GM18505 (cell line): ENCODE measurements around the gene AACS.
"Not testable (repeated sequence)": the region's sequence is repeated elsewhere in the genome, so short reads cannot be mapped to it uniquely, and the experiment has no call there.

ENCODE experiments used
- ATAC-seq: cut with Tn5 transposase; IDR thresholded peaks from one replicate; pipeline ENCODE4 v1.9.1; 2021; ENCODE audit not compliant: unreplicated experiment
- POLR2A ChIP-seq: IDR thresholded peaks from 4 replicates; pipeline ENCODE4 v1.6.1; 2011; ENCODE audit warnings: borderline replicate concordance; ENCODE audit not compliant: insufficient read depth, insufficient read length; ENCODE audit errors: extremely low read depth

Gene AACS

DNA sequence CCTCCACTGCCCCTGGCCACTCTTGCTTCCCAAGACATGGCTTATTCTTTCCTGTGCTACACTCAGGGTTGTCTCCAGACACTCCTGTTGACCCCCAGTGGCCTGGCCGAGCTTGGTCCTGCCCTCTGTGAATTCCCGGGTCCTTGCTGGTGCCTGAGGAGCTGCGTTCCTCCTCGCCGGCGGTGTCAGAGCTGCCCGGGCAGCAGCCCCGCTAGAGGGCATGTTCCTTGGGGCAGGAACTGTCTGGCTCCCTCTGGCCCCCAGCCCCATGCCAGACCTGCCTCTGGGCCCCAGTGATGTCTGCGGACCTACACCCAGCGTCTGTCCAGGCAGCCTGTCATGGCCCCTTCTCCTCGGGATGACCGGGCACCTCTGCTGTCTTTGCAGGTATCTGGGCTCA, 68.4 kb downstream of the AACS start:
- ATAC-seq = no peak
- no peak for TF ChIP-seq POLR2A

DNA sequence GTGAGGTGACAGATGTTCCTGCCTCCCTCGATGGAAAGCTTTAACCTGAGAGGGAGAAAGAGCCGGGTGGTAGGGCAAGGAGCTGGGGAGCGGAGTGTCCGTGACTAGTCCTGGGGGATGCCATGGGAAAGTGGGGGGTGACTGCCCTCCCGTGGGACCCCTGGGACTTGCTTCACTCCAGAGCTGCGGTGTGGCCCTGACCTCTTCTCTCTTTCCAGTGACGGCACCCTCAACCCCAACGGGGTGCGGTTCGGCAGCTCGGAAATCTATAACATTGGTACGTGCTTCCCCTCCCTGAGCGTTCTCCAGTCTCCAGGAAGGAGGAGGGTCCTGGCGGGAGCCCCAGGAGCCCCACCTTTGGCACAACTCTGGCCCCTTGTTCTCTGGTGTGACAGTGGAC, 69.3 kb downstream of the AACS start:
- no peak for TF ChIP-seq POLR2A
- no peak for ATAC-seq

DNA sequence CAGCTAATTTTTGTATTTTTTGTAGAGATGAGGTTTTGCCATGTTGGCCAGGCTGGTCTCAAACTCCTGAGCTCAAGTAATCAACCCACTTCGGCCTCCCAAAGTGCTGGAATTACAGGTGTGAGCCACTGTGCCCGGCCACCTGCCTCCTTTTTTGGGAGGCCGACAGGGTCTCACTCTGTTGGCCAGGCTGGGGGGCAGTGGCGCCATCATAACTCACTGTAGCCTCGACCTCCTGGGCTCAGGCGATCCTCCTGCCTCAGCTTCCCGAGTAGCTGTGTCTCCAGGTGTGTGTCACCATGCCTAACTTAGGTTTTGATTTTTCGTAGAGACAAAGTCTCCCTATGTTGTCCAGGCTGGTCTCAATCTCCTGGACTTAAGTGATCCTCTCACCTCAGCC, 70.7 kb downstream of the AACS start:
- no peak for TF ChIP-seq POLR2A
- no peak for ATAC-seq

DNA sequence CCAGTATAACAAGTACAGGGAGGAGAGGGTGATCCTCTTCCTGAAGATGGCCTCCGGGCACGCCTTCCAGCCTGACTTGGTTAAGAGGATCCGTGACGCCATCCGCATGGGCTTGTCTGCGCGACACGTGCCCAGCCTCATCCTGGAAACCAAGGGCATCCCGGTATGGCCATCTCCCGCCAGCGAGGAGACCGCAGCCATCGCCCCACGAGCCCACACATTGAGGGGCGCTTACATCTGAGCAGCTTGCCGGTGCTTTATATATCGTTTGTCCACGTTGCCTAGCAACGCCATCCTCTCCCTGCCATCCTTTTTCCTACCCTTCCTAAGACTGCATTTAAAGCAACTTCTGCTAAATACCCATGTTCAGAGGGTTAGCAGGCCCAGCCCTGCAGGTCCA, 71.5 kb downstream of the AACS start:
- ATAC-seq = no peak
- no peak for TF ChIP-seq POLR2A

DNA sequence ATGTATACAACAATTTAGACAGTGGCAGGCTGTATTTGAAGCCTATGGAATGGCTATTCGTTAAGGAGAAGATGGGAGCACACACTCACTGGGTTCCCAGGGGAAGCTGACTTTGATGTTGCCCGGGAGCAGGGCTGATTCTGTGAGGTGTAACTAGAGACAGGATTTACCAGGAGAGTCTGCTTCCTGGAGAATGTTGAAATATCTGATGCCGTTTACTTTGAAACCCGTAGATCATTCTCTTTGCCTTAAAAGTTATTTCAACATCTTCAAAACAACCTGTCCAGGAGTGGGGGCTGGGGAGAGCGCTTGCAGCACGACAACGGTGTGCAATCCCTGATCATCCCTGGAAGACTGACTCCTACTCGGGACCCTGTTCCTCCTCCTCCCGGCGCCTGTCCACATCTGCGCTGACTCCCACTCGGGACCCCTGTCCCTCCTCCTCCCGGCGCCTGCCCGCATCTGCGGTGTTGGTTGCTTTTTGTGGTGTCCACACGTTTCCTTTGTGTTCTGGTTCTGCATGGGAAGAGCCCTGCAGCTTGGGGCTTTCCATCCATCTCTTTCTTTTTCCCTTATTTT, 72.6 kb downstream of the AACS start:
- no peak for TF ChIP-seq POLR2A
- no peak for ATAC-seq

DNA sequence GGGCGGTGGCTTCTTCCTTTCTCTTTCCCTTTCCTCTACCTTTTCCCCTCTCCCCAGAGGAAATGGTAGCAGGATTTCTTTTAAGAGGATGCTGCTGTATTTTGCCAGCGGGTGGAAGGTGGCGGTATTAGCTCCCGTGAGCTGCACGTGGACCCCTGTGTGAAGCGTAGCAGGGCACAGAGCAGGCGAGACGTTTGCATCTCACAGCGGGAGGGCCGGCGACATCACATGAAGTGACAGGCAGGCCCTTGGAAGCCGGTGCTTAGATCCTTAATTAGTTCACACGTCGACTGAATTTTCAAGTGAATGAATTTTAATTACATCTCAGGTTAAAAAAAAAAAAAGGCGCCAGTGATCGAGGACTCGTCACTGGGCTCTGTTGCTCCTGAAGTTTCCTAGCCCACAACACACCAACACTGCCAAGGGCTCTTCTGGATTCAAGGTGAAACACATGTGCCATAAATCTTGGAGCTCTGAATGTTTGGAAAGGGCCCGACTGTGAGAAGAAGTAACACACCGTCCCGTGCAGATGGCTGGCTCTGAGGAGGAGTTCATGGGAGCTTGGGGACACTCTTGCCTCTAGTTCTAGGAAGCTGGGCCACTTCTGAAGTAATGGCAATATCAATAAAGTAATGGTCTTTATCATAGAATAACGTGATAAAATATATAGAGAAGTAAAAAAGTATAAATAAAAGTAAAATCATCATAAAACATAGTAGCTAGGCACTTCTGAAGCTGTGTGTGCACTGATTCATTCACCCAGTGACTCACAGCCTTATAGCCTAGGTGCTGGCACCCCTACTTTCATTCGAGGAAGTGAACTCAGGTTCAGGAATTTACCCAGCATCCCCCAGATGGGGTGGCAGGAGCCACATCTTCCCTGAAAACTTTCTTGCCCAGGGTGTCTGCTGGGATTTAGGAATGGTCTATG, 75.3 kb downstream of the AACS start:
- TF ChIP-seq POLR2A = no peak
- no peak for ATAC-seq

DNA sequence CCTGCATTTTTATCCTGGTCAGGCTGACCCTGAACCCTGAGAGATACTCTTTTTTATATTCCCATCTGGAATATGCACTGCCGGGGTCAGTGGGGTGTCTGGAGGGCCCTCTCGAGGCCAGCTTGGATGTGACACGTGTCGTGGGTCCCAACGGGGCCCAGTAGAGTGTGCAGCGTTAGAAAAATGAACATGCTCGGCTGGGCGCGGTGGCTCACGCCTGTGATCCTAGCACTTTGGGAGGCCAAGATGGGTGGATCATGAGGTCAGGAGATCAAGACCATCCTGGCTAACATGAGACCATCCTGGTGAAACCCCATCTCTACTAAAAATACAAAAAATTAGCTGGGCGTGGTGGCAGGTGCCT, 76.0 kb downstream of the AACS start:
- ATAC-seq = not testable (repeated sequence)

DNA sequence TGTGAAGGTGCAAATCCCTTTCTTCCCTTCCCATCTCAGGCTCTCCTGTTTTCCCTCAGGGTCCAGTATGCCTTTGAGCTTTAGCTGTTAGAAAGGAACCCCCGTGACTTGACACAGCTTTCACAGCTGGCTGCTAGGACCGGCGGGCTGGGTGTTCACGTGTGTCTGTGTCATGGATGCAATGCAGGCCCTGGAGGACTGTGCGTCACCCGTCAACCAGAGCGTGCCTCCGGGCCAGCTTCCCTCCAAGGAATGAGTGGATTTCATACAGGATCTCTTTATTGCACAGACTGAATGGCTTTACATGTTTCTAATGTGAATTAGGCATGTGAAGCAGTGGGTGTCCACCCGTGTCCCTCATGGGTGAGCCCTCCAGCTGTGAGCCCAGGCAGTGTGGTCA, 77.4 kb downstream of the AACS start:
- no peak for TF ChIP-seq POLR2A
- ATAC-seq = no peak

DNA sequence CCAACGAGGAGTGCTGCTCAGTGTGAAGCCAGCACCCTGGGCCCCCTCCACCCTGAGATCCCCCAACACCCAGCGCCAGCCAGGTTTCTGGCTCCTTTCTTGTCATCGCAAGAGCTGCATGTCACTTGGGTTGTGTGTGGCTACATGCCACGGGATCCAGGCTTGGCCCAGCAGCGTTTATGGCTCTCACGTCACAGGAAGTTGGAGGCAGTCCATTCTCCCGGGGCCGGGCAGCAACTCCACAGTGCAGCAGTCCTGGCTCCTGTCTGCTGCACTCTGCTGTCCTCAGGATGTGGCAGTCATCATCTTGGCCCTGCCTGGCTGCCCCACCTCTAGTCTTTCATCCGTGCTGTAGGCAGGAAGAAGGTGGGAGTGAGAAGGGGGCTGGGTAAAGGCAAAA, 78.3 kb downstream of the AACS start:
- TF ChIP-seq POLR2A = no peak
- no peak for ATAC-seq

DNA sequence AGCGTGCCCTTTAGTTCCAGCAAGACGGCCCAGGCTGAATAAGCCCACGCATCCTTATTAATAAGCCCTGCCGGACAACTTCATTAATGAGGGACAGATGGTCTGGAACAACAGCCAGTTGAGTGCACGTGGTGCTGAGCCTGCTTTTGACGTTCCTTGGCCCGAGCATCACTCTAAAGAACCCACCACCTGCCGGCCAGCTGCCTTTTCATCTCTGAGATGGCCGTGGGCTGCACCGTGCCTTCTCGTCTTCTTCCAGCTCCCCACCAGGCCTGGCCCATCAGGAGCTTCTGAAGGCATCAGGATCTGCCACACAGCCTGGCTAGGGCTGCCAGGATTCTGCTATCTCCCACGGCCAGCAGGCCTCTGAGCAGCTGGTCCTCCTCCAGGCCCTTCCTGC, 80.0 kb downstream of the AACS start:
- no peak for TF ChIP-seq POLR2A
- ATAC-seq = no peak

DNA sequence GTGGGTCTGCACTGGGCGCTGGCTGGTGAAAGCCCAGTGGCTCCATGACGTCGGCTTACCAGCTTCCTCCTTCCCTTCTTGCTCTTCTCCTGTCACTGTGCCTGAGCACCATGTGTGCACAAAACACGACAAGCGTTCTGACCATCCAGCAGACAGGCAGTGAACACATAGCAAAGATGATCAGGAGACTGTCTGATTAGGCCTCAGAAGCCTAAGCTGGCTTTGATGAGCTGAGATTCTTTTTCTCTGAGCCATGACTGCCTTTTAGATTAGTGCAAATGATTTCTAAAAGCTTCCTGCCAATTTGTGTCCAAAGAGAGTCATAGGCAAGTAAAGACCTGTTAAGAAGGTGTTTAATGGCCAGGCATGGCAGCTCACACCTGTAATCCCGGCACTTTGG, 83.1 kb downstream of the AACS start:
- no peak for ATAC-seq
- TF ChIP-seq POLR2A = no peak

DNA sequence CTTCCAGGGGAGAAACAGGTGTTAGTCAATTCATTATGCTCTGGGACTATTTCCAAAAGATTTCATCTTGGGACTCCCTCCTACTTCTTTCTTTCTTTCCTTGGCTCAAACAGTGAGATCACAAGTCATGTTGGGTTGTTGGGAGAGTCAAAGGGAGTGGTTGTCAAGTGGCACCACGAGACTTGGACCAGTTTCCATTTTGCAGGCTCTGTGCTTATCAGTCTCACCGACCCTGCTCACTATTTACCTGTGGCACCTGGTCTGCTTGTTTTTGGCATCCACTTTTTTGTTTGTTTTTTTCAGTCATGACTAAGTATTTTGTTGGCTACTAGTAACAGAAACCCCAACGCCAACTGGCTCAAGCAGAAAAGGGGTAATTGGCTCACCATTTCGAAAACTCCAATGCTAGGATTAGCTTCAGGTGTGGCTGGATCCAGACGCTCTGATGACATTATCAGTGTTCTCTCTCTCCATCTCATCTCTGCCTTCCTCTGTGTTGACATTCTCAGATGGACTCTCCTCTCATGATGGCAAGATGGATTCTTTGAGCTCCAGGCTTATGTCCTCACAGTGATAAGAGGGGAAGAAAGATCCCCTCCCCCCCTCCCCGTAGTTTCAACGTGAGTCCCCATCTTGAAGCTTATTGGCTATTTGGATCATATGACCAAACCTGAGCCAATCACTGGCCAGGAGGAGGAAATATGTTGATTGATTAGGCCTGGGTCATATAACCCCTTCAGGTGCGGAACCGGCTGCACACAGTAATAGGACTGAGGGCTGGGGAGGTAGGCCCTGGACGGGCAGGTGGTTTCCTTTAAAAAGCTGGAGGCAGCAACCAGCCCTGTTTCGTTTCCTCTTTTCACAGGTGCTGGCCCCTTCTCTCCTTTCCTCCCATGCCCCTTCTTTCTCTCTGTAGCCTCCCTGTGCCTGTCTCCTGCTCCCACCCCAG, 84.2 kb downstream of the AACS start:
- peak; percentile 47 for TF ChIP-seq POLR2A
- ATAC-seq = peak; percentile 96

DNA sequence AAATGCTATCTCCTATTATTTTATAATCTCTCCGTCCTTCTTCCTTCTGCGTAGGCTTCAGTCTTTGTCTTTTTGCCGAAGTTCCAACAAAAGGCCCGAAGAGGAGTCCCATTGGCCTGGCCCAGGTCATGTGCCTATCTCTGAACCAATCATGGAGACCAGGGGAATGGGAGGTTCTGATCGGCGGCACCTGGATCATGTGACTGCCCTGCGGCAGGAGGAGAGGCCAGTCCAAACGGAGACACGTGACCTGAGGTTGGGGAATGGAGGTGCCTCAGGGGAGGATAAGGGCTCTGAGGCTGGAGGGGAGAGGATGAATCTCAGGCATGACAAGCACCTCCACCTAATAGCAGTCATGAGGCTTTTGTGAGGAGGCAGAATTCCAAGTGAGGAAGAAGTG, 86.0 kb downstream of the AACS start:
- no peak for TF ChIP-seq POLR2A

More for the DNA sequence above, 86.0 kb downstream of the AACS start:
- no peak for ATAC-seq
